Type B pancreatic cell (in vitro differentiated cells): ENCODE data around the gene RABEP1. TPM values are rescaled to one million over a fixed set of nuclear protein-coding genes. Genes with fewer than 3 reads are reported as not detected.
"Not testable (repeated sequence)": the region's sequence is repeated elsewhere in the genome, so short reads cannot be mapped to it uniquely, and the experiment has no call there.

Source experiments
- DNase-seq: peaks from one replicate; pipeline ENCODE4 v3.0.0; 2021; ENCODE audit warnings: mixed read lengths; ENCODE audit not compliant: unreplicated experiment; ENCODE audit errors: extremely low spot score
- H3K27ac Mint-ChIP-seq: 2 replicates; pipeline ENCODE4 v1.8.0; 2021; ENCODE audit warnings: mild to moderate bottlenecking, mixed read lengths
- H3K27me3 Mint-ChIP-seq: 2 replicates; pipeline ENCODE4 v1.8.0; 2021; ENCODE audit warnings: mixed read lengths
- H3K36me3 Mint-ChIP-seq: 2 replicates; pipeline ENCODE4 v1.8.0; 2021; ENCODE audit warnings: mixed read lengths
- H3K4me1 Mint-ChIP-seq: one replicate; pipeline ENCODE4 v1.8.0; 2021; ENCODE audit warnings: mixed read lengths; ENCODE audit not compliant: unreplicated experiment
- H3K4me3 Mint-ChIP-seq: 2 replicates; pipeline ENCODE4 v1.8.0; 2021; ENCODE audit warnings: mild to moderate bottlenecking, mixed read lengths
- H3K9me3 Mint-ChIP-seq: 2 replicates; pipeline ENCODE4 v1.8.0; 2021; ENCODE audit warnings: mixed read lengths
- CTCF ChIP-seq: fragments of 200-600 bp; sonication (generic); conservative IDR thresholded peaks from 2 replicates; pipeline ENCODE4 v1.5.0; 2021; ENCODE audit warnings: antibody characterized with exemption, mild to moderate bottlenecking
- long read RNA-seq: library from polyadenylated mRNA; unstranded; transcript quantifications from one replicate; pipeline ENCODE4 v2.0.0, GENCODE V29; 2020
- total RNA-seq: library from RNA; stranded (reverse); gene quantifications from 2 replicates; pipeline ENCODE4 v1.2.1, GENCODE V29; 2021; ENCODE audit warnings: low replicate concordance

RABEP1 gene
- total RNA-seq, result 32.3 and 43.7 TPM in 2 replicates
- long read RNA-seq, partial matches to known transcripts, result 7 of 20 reads
- long read RNA-seq, other reads (novel, unspliced or antisense), result 13 of 20 reads

GRCh38 chr17:5281814-5282641, at the start of gene RABEP1:
Gene RABEP1 (plus strand): TSS chr17:5282284. CDS start chr17:5282487, 203 bp downstream.
- Mint-ChIP-seq H3K27me3 (peaks cover 6% of the 10 kb centered on the region), H3K4me1 (peaks cover 24% of the 10 kb centered on the region), H3K36me3 (peaks cover 10% of the 10 kb centered on the region), H3K9me3 (no peaks in the 10 kb centered on the region), H3K27ac (peak within 1 kb of the TSS; percentile 82), H3K4me3 (peak within 1 kb of the TSS; percentile 90)
- peak; percentile 97 for DNase-seq
- TF ChIP-seq CTCF, result peak; percentile 71

GRCh38 chr17:5233492-5233891, 48.6 kb upstream of the RABEP1 start:
- DNase-seq, H3K9me3 Mint-ChIP-seq, H3K27me3 Mint-ChIP-seq, H3K4me1 Mint-ChIP-seq, H3K27ac Mint-ChIP-seq, H3K4me3 Mint-ChIP-seq: not testable (repeated sequence)
- H3K36me3 Mint-ChIP-seq, result peaks cover 14% of the 10 kb centered on the region

GRCh38 chr17:5234645-5235576, 47.2 kb upstream of the RABEP1 start, which contains the start of gene SCIMP:
Gene SCIMP (minus strand): TSS chr17:5234860. CDS start chr17:5234755, 105 bp downstream.
- H3K9me3 Mint-ChIP-seq, result no peaks in the 10 kb centered on the region
- no peak within 1 kb of the TSS for H3K27ac Mint-ChIP-seq
- DNase-seq, result no peak
- no peak for TF ChIP-seq CTCF
- no peaks in the 10 kb centered on the region for H3K27me3 Mint-ChIP-seq
- no peak within 1 kb of the TSS for H3K4me3 Mint-ChIP-seq
- H3K4me1 Mint-ChIP-seq, result no peaks in the 10 kb centered on the region
- H3K36me3 Mint-ChIP-seq, result peaks cover 8% of the 10 kb centered on the region

GRCh38 chr17:5236938-5237540, 45.0 kb upstream of the RABEP1 start:
- Mint-ChIP-seq H3K36me3 (peaks cover 3% of the 10 kb centered on the region), H3K27ac (no peak overlapping the region), H3K4me1 (no peaks in the 10 kb centered on the region), H3K27me3 (no peaks in the 10 kb centered on the region), H3K4me3 (no peak overlapping the region), H3K9me3 (no peaks in the 10 kb centered on the region)
- no peak for DNase-seq
- TF ChIP-seq CTCF, result no peak

- Mint-ChIP-seq H3K4me3 (no peak overlapping the region), H3K9me3 (no peaks in the 10 kb centered on the region), H3K36me3 (peaks cover 3% of the 10 kb centered on the region), H3K27me3 (no peaks in the 10 kb centered on the region), H3K27ac (no peak overlapping the region), H3K4me1 (no peaks in the 10 kb centered on the region)
- TF ChIP-seq CTCF, result peak; percentile 74
- DNase-seq, result no peak
Measured at GRCh38 chr17:5237541-5238016, 44.5 kb upstream of the RABEP1 start.
